NCI-H748 (cell line): ENCODE data around the gene CCNY.

Experiments used
- DNase-seq: peaks from one replicate; lab custom pipeline; 2025; ENCODE audit not compliant: unreplicated experiment; lab: John Stamatoyannopoulos, UW

Gene CCNY

DNA sequence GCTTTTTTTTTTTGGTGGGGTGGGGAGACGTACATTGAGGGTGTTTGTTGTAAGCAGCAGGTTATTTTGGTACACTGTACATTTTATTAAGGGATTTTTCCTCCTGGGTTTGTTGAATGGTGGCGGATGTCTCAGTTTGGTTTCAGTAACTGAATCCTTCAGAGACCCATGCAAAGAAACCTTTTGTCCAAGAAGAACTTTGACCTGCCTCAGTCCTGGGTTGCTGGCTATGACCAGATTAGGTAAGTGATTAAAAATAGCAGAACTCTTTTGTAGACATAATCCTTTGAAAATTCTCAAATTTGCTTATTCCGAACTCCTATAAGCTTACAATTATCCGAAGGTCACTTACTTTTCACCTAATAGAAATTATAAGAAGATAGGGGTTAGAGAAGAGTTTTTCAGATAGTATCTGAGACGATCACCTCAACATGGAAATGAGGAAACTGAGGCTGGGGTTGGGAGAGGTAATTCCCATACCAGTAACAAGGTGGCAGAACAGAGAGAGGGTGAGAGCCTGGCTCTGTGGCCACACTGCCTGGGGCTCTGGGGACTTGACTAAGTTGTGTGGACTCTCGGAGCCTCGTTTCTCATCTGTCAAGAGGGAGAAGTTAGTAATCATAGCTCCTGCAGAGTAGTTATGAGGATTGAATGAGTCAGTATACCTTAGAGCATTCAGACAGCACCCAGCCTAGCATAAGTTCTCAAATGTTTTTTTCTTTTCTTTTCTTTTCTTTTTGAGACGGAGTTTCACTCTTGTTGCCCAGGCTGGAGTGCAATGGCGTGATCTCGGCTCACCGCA lies 87.4 kb downstream of the CCNY start:
- DNase-seq = no peak

DNA sequence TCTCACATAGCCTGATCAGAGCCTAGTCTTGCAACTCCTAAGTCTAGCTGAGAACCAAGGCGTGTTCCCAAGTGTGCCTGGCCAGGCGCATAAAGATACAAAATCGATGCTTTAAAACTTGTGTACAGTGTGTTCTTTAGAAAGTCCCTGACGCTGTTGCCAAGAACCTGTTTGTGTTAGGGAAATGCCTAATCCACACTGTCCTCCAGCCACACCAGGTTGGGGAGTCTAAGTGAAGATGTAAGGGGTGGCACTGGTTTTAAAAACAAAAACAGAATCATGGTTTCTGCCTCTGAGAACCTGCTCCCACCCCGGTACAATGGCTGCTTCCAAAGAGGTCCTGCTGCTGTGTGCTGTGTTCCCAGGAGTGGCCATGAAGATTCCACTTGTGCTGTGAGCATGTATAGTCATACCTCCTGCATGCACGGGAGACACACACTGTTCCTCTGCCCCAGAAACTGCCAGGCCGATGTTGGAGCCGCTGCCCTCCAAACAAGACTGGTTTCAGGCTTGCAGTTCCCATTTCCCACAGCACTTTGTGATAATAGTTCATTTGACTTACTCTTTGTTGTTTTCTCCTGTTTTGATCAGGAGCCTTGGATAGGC lies 88.5 kb downstream of the CCNY start:
- no peak for DNase-seq

DNA sequence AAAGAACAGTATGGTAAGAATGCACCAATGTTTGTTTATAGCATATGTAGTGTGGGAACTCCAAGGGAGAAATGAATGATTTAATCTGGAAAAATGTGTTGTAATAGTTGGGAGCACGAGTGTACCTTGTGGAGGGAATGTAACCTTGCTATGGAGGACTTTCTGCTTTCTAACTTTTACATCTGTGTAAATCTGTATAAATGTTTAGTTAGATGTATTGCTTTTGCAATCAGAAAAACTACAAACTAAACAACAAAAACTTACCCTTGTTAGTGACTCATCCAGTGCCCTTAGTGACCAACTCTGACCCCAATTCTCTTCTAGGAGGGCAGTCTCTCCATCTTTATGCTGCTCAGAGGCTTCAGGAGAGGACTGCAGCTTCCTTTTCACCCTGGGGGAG lies 89.3 kb downstream of the CCNY start:
- DNase-seq = no peak

DNA sequence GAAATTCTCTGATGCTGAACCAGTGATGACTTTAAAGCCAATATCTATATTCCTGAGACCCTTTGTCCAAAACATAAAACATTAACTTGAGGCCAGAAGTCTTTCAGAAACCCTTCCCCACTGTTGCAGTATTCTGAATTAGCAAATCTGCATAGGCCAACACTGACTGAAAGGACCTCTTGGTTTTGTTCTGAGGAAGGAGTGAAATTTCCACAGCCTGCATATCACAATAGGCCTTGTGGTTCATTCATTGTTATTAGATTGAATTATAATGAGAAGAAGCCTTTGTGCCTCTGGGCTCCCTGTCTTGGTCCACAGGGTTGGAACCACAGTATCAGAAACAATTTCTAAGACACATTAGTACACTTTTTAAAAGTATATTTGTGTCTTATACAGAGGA lies 90.3 kb downstream of the CCNY start:
- no peak for DNase-seq

DNA sequence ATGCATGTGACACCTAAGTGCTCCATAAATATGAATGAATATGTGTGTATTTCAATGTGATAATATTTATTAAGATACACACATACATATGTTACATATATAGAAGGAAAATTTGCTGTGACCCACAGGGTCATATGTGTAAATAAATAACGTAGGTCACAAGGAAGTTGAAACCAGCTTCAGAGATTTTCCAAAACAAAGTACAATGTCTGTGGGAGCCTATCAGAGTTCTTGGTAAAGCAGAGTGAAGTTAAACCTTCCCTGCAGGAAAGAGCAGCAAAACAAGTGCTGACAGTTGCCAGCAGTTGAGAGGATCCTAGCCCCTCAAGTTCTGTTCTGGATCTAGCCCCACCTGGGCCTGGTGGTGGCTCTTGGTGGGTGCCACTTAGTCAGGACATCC lies 91.2 kb downstream of the CCNY start:
- no peak for DNase-seq

DNA sequence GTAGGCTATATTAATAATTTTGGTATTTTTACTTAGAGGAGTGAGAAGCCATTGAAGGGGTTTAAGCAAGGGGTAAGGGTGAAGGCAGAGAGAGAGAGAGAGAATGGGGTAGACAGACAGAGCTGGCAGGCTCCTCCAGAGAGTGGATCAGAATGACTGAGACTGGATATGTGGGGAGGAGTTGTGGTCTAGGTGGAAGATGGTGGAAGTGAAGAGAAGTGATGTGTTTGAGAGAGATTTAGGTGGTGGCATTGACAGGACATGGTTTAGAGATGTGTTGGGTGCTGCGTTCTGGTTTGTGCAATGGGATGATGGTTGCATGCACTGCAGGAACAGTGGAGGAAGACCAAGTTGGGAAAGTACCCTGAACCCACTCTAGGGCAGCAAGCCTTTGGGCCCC lies 92.2 kb downstream of the CCNY start:
- DNase-seq = no peak

DNA sequence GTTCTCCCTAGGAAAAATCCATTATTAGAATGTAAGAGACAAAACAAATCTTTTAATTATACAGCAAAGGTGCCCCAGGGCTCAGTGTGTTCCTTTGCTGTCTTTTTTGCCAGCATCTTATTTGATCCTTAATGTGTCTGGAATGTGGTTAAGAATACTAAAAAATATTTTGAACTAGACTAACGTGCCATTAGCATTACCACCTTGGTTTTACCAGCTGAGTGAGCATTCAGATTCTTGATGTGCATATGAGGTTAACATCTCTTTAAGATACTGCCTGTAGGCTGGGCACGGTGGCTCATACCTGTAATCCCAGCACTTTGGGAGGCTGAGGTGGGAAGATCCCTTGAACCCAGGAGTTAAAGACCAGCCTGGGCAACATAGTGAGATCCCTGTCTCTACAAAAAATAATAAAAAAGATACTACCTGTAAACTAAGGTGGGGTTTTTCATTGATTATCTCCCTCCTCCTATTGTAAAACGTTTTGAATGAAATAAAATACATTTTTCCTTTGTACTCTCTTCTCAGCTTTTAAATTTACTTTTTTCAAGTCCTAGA lies 96.6 kb downstream of the CCNY start:
- no peak for DNase-seq

DNA sequence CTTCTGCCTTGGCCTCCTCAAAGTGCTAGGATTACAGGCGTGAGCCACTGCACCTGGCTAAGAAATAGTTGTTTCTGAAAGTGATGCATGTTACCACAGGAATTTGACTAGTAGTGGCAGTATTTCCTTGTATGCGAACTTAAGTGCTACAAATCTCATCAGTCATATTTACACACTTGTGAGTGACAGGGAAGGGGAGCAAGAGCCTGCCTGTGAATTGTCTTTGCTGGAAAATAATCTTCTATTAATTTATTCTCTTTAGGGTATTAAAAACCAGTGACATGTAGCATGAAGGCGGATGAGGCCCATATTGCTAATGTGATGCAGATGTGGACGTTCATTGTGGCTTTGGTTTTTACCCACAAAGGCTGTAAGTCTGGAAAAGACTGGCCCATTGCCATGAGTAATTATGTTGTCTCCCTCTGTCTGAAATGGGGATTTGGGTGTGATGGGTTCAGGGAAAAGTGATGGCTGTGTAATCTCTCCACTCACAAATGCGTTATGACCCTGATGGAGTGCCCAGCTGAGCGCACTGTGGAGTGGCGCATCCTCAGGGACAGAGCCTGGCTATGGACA lies 97.6 kb downstream of the CCNY start:
- peak; percentile 86 for DNase-seq

DNA sequence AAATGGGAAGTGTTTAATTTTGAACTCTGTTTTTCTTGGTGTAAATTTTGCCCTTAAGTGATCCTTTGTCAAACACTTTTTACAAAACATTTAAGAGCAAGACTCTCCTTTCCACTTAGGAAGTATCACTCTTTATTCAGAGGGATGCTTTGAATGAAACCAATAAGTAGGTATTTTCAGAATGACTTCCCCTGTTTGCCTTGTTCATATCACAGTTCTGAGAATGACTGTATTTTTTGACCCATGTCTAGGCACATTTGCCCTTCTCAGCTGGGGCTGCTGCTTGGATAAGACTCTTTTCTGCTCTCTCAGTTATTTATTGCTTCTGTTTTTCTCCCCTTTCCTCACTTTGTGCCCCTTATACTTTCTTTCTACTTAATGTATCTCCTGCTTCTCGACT lies 98.2 kb downstream of the CCNY start:
- no peak for DNase-seq

DNA sequence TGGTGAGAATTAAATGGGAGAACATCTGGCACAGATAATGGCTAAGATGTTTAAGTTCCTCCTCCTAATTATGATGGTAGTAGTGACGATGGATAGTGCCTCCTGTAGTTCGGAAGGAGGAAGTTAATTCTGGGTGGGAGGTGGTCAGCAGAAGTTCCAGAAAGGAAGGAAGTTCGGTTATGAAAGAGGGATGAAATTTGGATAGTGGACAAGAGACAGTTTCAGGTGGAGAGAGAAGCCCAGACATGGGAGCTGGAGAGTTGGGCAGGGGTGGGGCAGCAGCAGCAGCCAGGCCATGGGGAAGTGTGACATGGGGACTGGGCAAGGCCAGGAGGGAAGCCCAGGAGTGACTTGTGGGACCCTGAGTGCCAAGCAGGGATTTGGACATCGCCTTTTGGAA lies 99.5 kb downstream of the CCNY start:
- DNase-seq = no peak

DNA sequence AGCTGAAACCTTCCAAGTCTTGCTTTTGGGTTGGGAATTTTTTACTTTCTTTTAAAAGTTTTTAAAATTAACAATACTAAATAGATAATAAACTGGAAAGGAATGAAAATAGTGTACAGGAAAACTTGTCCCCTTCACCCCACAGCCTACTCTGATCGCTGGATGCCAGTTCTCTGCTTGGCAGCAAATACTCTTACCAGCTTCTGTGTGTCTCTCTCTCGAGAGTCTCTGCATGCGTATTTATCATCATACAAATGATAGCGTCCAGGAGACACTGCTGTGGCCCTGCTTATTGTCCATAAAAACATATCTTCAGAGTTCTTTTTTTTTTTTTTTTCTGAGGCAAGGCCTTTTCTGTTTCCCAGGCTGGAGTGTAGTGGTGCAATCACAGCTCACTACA lies 101.5 kb downstream of the CCNY start:
- DNase-seq = no peak

DNA sequence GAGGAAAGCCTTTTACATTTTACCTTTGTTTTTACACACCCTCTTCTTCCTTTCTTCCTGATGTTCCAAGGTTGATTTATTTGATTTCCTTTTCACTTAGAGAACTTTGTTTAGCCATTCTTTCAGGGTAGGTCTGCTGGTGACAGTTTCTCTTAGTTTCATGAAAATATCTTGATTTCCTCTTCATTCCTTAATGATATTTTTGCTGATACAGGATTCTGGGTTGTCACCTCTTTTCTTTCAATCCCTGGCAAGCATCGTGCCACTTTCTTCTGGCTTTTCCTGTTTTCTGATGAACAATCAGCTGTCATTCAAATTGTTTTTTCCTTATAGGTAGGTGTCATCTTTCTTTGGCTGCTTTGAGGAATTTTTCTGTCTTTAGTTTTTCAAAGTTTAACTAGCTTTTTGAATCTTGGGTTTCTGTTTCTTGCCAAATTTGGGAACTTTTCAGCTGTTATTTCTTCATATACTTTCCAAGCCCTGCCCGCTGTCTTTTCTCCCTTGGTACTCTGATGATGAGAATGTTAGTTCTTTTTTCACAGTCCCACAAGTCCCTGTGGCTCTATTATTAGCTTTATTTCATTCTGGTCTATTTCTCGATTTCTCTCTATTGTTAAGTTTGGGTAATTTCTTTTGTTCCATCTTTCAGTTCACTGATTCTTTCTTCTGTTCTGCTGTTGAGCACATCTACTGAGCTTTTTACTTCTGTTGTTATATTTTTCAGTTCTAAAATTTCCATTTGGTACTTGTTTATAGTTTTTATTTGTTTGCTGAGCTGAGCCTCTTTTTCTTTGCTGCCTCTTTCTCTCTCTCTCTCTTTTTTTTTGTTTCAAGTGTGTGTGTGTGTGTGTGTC lies 102.6 kb downstream of the CCNY start:
- no peak for DNase-seq

DNA sequence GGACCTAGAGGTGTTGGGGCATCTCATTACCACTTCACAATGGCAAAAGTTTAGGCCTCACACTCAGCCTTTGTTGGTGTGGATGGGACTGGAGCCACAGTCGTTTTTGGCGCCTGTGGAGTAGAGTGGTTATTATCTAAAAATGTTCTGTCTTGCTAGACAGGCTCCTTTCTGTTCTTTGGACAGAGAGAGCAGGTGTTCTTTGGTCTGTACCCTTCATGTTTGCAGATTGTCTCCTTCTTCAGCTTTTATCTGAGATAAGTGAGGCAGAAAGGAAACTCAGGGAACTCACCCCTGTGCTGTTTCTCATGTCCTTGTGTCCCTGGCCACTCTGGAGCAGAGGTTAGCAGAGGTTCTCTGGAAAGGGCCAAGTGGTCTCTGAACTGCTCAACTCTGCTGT lies 103.7 kb downstream of the CCNY start:
- no peak for DNase-seq

DNA sequence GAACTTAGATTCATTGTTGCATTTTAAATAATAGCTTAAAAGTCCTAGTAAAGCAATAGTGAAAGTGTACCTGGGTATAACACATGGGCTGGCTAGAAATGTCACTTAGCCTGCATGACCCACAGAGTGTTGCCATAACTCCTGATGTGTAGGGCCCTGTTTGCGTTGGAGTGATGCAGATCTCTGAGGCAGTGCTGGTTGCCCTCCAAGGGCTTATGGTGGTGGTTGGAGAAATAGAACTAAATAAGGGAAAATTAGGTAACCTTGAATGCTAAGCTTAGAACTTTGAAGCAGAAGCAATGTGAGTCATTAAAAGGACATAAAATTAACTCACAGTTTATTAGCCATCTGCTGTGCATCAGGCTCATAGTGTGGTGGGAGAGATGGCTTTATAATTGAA lies 105.7 kb downstream of the CCNY start:
- no peak for DNase-seq

DNA sequence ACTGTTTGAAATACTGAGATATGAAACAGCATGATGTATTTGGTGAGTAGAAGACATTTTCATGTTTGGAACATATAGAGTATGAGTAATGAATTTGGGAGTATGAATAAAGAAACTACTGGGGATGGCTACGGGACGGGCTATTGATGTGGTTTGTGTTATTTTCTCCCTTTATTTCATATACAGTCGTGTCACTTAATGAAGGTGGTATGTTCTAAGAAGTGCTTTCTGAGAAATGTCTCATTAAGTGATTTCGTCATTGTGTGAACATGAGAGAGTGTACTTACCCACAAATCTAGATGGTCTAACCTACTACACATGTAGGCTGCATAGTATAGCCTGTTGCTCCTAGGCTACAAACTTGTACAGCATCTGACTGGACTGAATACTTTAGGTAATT lies 106.3 kb downstream of the CCNY start:
- no peak for DNase-seq

DNA sequence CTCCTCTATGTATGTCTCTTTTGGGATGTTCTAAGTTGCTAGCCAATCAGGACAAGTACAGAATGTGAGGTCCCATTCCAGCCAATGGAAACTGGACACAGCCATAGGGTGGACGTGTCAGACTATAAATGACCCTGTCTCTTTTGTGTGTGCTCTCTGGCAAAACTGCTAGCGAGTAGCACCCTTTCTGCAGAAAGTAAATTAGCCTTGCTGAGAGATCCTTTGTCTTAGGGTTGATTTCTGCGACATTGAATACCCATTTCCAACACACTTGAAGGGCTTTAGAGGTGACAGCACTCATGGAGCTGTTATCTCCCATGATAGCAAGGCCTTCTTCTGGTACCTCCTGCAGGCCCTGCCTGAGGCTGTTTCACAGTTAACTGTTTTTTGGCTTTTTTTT lies 107.5 kb downstream of the CCNY start:
- DNase-seq = no peak

DNA sequence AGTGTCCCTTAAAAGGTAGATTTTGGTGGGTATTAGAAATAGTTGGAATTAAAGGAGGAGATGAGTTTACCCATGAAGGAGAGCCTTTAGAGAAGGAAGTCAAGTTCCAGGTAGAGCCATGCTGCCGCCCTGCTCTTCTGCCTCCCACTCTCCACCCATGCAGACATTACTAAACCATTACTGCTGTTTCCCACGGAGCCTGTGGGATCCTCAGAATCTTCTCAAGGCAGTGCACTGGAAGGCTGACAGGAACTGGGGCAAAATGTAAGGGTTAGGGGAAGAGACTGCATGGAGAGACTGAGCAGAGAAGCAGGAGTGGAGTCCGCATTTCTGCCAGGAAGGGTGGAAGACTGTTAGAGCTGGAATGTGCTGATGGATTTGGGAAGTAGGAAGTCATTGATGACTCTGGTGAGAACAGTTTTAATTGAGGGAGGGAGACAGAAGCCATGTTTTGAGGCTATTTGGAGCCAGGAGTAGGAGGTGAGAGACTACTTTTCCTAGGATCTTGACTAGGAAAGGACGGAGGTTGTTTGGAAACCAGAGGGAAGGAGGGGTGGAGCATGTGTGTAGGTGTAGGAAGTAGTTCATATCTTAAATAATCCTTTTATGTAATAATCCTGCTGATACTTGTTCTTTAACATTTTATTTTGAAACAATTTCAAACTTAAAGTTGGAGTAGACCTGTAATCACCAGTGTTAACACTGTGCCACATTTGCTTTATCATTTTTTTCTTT lies 109.0 kb downstream of the CCNY start:
- DNase-seq = no peak

DNA sequence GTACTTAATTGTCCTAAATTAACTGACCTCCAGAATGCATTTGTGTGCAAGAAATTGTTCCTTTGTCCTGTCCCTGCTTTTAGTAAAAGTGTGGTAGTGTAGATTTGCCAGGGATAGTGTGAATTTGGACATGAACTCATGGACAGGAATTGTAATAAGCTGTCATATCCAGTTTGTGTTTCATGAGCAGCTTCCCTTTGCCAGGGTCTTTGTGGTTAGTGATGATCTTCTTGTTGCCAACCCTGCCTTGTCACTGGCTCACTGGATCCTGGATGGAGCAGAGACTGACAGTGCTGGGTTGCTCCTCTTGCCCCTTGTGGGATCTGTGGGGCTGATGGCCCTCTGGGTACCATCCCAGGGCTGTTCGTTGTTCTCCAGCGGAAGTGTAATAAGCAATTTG lies 110.1 kb downstream of the CCNY start:
- no peak for DNase-seq

DNA sequence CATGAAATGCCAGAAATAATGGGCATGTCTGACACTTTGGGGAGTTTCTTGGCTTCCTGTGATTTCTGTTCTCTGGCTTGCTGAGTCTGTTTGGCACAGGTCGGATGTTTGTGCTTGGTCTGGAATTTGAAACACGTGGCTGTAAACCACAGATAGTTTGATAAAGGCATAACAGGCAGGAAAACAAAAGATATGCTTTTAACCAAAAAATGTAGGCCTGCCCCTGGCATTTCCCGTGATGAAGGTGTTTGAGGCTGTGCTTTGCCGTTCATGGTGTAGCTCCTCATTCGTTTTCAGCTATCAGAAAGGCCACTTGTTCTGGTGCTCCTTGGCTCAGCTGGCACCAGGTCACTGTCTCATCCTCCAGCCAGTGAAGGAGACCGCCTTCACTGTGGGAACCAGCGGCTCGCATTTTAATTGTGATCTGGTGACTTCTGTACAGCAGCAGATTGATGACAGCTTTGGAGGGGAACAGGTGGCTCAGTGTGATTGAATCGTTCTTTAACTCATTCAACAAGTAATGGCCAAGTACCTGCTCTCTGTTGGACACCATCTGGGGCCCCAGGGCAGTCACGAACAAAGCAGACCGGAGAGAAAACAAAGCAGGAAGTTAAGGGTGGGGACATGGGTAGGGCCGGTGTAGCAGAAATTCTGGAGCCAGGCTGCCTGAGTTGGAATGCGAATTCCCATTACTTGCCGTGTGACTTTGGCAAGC lies 111.5 kb downstream of the CCNY start:
- peak; percentile 87 for DNase-seq
